RCC 7860 (cell line): ENCODE measurements around the gene TTF2.

Experiments
- DNase-seq: peaks from one replicate; pipeline ENCODE4 v3.0.0-alpha.2; 2015; ENCODE audit warnings: low spot score
- FAIRE-seq: peaks from 2 replicates; lab custom pipeline; 2012; peaks lifted over from hg19 to GRCh38; lab: Jason Lieb, UNC

The TTF2 gene

GRCh38 chr1:117059678-117060440, at the start of gene TTF2:
Gene TTF2 (plus strand): TSS chr1:117060326. CDS start chr1:117060347, 21 bp downstream.
- DNase-seq (peak; percentile 99), FAIRE-seq (peak; percentile 96)

- FAIRE-seq, result no peak
- DNase-seq, result no peak
These were observed 48.8 kb upstream of the TTF2 start for GRCh38 chr1:117011334-117011733.

- FAIRE-seq (no peak), DNase-seq (no peak)
These were observed 46.7 kb upstream of the TTF2 start for GRCh38 chr1:117013309-117013858.

- DNase-seq (peak; percentile 41), FAIRE-seq (peak; percentile 56)
These were observed 45.9 kb upstream of the TTF2 start for GRCh38 chr1:117014209-117014608.

- FAIRE-seq (no peak), DNase-seq (no peak)
These were observed 44.4 kb upstream of the TTF2 start for GRCh38 chr1:117015724-117016123.

- DNase-seq, result no peak
- FAIRE-seq, result no peak
These were observed 43.1 kb upstream of the TTF2 start for GRCh38 chr1:117017062-117017461.

- no peak for DNase-seq
- FAIRE-seq, result no peak
These were observed 42.5 kb upstream of the TTF2 start for GRCh38 chr1:117017648-117018047.

- DNase-seq (no peak), FAIRE-seq (no peak)
These were observed 39.5 kb upstream of the TTF2 start for GRCh38 chr1:117020526-117021156.

GRCh38 chr1:117022114-117022513, 38.0 kb upstream of the TTF2 start:
- FAIRE-seq, result no peak
- no peak for DNase-seq

GRCh38 chr1:117025568-117025967, 34.6 kb upstream of the TTF2 start:
- FAIRE-seq (no peak), DNase-seq (no peak)

GRCh38 chr1:117026361-117026760, 33.8 kb upstream of the TTF2 start:
- FAIRE-seq, result no peak
- DNase-seq, result no peak

- no peak for FAIRE-seq
These were observed 30.4 kb upstream of the TTF2 start for GRCh38 chr1:117029685-117030084.

GRCh38 chr1:117030271-117030877, 29.8 kb upstream of the TTF2 start:
- DNase-seq, result no peak
- FAIRE-seq, result no peak

More at GRCh38 chr1:117029685-117030084, 30.4 kb upstream of the TTF2 start:
- no peak for DNase-seq

GRCh38 chr1:117032266-117032665, 27.9 kb upstream of the TTF2 start:
- DNase-seq, result no peak
- no peak for FAIRE-seq

- FAIRE-seq, result no peak
- DNase-seq, result no peak
These were observed 27.2 kb upstream of the TTF2 start for GRCh38 chr1:117032681-117033539.

GRCh38 chr1:117033772-117034171, 26.4 kb upstream of the TTF2 start:
- FAIRE-seq, result no peak
- DNase-seq, result no peak

GRCh38 chr1:117034791-117035290, 25.3 kb upstream of the TTF2 start:
- FAIRE-seq (no peak), DNase-seq (no peak)

GRCh38 chr1:117036018-117036461, 24.1 kb upstream of the TTF2 start:
- FAIRE-seq (no peak), DNase-seq (peak; percentile 11)

- DNase-seq (no peak), FAIRE-seq (no peak)
These were observed 22.3 kb upstream of the TTF2 start for GRCh38 chr1:117037802-117038201.

GRCh38 chr1:117038236-117038635, 21.9 kb upstream of the TTF2 start:
- FAIRE-seq (no peak), DNase-seq (no peak)
